Placental epithelial cell (primary cell): Measurements from ENCODE around the gene C1S. TPM values are rescaled to one million over a fixed set of nuclear protein-coding genes. Genes with fewer than 3 reads are reported as not detected.

Experiments
- small RNA-seq: library from RNA; depleted of rRNA; stranded (forward); fragments of <200 nt; gene quantifications from one replicate; pipeline ENCODE3, GENCODE V24; 2012
- total RNA-seq: library from RNA; depleted of rRNA; stranded (reverse); fragments of >200 nt; gene quantifications from 2 replicates; pipeline ENCODE4 v1.2.3, GENCODE V29; 2012

C1S gene
- total RNA-seq: 0.87 and 6.7 TPM in 2 replicates

DNA sequence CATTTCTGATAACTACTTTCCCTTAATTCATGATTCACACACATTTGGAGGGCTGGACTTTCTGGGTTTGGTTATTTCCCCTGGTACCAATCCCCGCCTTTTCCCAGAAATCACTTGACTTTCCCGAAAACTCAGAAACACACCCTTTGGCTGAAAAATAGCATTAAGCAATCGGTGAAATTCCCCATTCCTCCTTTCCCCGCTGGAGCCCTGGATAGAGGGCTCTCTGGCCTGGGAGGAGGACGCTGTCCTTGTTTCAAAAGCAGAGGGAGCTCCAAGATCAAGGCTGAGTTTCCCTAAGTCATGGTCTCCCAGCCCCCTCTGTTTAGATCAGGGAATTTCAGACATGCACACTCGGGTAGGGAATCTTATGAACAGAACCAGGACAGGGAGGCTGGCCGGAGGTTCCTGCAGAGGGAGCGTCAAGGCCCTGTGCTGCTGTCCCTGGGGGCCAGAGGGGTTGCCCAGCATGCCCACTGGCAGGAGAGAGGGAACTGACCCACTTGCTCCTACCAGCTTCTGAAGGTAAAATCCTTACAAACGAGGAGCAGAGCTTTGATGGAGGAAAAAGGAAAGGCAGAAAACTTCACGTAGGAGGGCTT is at the start of gene C1S:
C1S (plus strand) TSS at position 366 of the 602 bp plus-strand sequence. CDS start 1,195 bp downstream, outside the sequence.

DNA sequence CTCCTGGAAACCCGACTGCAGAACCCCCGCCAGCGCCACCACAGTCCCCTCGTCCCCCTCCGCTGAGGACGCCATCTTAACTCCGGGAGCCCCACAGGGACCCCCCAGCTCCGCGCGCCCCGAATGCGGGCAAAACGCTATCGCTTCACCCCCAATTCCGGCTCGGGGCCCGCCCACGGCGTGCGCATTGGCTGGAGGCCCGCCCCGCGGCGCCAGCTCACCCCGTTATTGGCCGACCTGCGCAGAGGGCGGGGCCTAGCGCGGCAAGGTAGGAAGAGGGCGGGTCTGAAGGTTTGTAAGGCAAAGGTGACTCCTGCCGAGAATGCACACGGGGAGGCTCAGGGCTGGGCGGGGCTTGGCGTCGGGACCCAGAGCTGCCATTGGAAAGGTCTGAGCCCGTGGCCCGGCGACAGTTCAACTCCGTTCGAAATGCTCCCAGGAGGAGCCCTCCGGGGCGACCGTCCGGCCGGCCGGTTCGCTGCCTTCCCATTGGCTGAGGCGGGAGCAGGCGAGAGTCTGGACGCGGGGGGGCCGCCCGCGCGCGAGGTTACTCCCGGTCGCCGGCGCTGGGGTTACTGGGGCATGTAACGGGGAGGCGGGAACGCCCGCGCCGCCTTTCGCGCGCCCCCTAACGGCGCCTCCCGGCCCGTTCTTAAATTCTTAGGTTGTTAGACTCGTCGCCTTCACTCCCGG is 42.0 kb upstream of the C1S start, which contains the start of gene LPCAT3:
LPCAT3 (minus strand) TSS at position 127 of the 693 bp plus-strand sequence; CDS start at position 75, 52 bp downstream.

DNA sequence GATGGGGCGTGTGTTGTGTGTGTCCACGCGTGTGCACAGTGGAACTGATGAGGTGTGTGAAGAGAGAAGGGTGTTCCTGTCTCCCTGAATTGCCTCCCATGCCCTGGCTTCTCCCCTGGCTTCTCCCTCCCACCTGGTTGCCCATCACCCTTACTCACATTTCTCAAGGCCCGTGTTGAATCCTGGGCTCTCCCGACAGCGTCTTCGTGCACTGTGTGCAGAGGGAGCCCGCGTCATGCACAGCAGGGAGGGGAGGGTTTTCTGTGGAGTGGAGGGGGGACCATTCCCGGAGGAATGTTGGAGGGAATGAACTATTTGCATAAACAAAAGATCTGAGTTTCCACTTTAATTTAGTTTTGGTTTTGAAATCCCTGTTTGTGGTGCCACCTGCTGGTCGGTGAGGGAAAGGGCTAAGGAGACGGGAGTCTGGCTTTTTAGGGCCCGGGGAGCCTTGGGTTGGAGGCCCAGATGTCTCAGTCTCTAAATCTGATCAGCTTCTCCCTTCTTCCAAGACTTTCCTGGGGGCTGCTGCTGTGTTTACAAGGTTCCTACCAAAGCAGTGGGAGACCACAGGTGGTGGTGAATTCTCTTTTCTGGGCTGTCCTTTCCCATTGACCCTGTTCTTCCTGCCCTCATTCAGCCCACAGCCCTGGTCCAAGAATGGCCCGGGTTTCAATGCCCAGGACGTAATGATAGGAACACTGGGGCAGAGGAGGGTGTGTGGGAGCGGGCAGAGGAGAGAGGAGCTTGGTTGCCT is 31.9 kb downstream of the C1S start, which contains the start of gene C1R:
C1R (minus strand) TSS at position 217 of the 757 bp plus-strand sequence; CDS start at position 160, 57 bp downstream.

DNA sequence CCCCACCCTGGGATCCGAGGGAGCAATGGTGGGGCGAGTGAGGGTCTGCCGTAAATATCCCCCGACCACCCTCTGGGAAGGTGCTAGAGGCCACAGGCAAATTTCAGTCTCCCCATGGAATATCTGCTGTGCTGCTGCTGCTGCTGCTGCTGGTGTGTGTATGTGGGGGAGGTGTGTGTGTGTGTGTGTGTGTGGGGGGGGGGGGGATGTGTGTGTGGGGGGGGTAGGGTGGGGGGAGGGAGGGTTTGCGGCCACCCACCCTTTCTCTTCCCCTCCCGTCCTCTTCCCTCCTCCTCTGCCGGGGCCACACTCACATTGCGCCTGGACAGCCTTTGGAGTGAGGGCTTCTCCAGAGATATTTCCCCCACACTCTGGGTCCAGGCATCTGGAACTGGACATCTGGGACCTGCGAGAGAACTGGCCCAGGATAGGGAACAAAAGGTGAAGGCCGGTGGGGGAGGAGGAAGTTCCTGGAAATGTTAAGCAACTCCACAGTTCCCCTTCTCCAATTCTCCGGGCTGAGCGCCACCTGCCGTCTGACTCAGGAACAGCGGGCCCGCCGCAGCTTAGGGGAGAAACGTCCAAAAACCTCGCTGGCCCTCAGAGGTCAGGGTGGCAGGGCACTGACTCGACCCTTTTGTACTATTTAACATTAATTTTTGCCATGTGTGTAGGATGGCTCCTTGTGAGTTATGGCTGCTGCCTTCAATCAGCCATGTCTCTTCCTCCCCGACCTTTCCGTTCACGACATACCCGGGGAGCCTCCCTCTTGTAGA is 48.5 kb downstream of the C1S start, which contains the start of gene C1RL:
C1RL (minus strand) TSS at position 419 of the 776 bp plus-strand sequence; CDS start at position 385, 34 bp downstream.

Small RNA genes within 50 kb of the gene (small RNA-seq; reads per million reads assigned to genes)
- not detected for gene AC006512.1
- gene RNU6-485P: not detected

Other genes starting within 250 kb of the C1S start
- gene GPR162, start 238.9 kb upstream of the C1S start, total RNA-seq: 0.11 and 3.1 TPM in 2 replicates
- 47.1 and 86.8 TPM in 2 replicates for gene P3H3, start 232.3 kb upstream of the C1S start, total RNA-seq
- 0.65 and 3.1 TPM in 2 replicates for gene GNB3, start 219.8 kb upstream of the C1S start, total RNA-seq
- gene CDCA3, start 209.4 kb upstream of the C1S start, total RNA-seq: 7.9 and 13.8 TPM in 2 replicates
- gene USP5, start 208.6 kb upstream of the C1S start, total RNA-seq: 69.5 and 126 TPM in 2 replicates
- 461 and 897 TPM in 2 replicates for gene TPI1, start 193.2 kb upstream of the C1S start, total RNA-seq
- 8.8 and 12.6 TPM in 2 replicates for gene SPSB2, start 187.4 kb upstream of the C1S start, total RNA-seq
- gene LRRC23, start 155.9 kb upstream of the C1S start, total RNA-seq: 8.2 and 21.6 TPM in 2 replicates
- 0.76 and 1.6 TPM in 2 replicates for gene ENO2, start 146.1 kb upstream of the C1S start, total RNA-seq
- 12.7 and 23.2 TPM in 2 replicates for gene ATN1, start 132.8 kb upstream of the C1S start, total RNA-seq
- gene RNU7-1, start 116.9 kb upstream of the C1S start, total RNA-seq: not detected in 2 replicates
- gene C12orf57, start 116.7 kb upstream of the C1S start, total RNA-seq: 72.8 and 133 TPM in 2 replicates
- 21.2 and 25.1 TPM in 2 replicates for gene PTPN6, start 109.4 kb upstream of the C1S start, total RNA-seq
- 142 and 192 TPM in 2 replicates for gene PHB2, start 90.1 kb upstream of the C1S start, total RNA-seq
- 24.7 and 26.0 TPM in 2 replicates for gene EMG1, start 89.8 kb upstream of the C1S start, total RNA-seq
- gene LPCAT3, start 42.2 kb upstream of the C1S start, total RNA-seq: 18.8 and 33.6 TPM in 2 replicates
- 1.1 and 1.6 TPM in 2 replicates for gene C1R, start 31.7 kb downstream of the C1S start, total RNA-seq
- gene C1RL, start 48.5 kb downstream of the C1S start, total RNA-seq: 23.9 and 35.7 TPM in 2 replicates
- gene RBP5, start 68.2 kb downstream of the C1S start, total RNA-seq: 0.39 TPM in 1 of 2 replicates, not detected in the other
- 39.4 and 45.5 TPM in 2 replicates for gene CLSTN3, start 69.7 kb downstream of the C1S start, total RNA-seq
- 22.0 and 23.7 TPM in 2 replicates for gene PEX5, start 129.0 kb downstream of the C1S start, total RNA-seq
- not detected in 2 replicates for gene ACSM4, start 243.4 kb downstream of the C1S start, total RNA-seq